Stimulated activated CD4-positive, alpha-beta T cell treated with anti-CD3 and anti-CD28 coated beads, Interleukin-4, amount 100 ng/mL, for 48 hours (primary cell): ENCODE results near the gene SPRR1B.
"Not testable (repeated sequence)": the region's sequence is repeated elsewhere in the genome, so short reads cannot be mapped to it uniquely, and the experiment has no call there.

Source experiments
- DNase-seq, 2 donors: peaks; one replicate each; pipeline ENCODE4 v3.0.0-alpha.2; 2020; ENCODE audit warnings: low read depth in 2 of 2

SPRR1B gene

DNA sequence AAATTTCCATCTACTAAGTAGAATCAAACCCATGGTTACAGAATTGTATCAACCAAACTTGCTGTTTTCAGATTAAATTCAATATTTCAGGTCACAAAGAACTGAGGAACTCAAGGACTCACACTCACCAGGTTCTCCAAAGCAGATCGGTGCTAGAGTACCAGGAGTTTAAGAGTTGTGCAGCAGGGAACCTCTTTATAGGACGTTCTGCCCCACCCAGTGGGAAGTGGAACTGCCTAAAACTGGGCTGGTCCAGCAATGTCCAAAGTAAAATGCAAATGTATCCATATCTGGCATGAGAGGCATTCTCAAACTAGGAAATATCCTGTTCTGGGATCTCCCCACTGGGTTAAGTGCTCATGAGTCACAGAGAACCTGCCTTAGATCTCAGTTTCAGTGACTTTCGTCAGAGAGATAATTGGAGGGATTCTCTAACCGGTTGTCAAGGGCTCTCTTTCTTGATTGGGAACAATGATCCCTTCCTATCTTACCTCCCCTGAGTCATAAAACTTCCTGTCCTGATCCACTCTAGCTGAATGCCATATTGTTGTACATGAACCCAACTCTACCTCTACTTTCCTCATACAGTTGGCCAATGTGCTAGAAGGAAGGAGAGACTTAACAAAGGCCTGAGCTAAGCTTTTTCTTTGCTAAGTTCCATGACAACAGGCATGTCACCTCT is 10.1 kb downstream of the SPRR1B start, which contains the start of gene SPRR2D:
Gene SPRR2D, minus strand, starts transcription at position 171 of the 682 bp plus-strand sequence. CDS start 774 bp downstream, outside the sequence.
- DNase-seq = no peak

DNA sequence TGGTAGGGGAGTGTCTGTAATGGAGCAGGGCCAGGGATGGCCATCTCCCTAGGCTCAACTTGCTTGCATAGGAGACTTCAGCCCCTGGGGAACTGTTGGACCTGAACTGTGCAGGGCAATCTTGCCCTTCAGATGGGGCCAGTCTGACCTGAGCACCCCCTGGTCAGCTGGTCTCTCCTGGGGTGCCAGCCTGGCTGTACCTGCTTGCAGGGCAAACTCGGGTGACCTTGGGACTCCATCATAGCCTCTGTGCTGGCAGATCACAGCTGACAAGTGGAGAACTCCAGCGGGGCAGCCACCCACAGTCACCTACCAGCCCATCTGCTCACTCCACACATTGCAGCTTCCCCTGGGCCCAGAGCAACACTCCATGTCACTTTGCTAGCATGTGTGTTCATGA is 18.2 kb downstream of the SPRR1B start:
- no peak for DNase-seq

DNA sequence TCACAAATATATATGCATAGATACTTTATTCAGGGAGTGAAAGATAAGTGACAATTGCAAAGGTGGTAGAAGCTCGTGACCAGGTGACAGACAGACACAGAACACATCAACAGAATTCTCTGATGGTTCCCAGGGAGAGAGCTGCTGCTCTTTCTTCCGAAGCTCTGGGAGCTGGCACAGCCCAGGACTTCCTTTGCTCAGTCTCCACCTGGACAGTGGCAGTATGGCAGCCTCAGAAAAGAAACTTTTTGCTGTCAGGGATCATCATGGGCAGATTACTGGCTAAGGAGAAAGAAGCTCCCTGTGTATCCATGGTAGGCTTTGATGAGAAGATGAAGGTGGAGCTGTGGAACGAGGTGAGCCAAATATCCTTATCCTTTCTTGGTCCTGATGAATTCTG is 25.1 kb downstream of the SPRR1B start:
- DNase-seq = not testable (repeated sequence)

DNA sequence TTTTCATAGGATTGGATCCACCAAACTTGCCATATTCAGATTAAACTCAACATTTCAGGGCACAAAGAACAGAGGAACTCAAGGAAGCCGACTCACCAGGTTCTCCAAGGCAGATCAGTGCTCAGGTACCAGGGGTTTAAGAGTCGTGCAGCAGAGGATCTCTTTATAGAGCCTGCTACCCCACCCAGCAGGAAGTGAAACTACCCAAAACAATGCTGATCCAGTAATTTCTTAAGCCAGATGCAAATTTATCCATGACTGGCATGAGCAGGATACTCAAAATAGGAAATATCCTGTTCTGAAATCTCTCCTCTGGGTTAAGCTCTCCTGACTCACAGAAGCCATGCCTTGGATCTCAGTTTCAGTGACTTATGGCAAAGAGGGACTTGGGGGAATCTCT is 26.4 kb downstream of the SPRR1B start, which contains the start of gene SPRR2A:
Gene SPRR2A, minus strand, starts transcription at position 138 of the 400 bp plus-strand sequence. CDS start 777 bp downstream, outside the sequence.
- no peak for DNase-seq

DNA sequence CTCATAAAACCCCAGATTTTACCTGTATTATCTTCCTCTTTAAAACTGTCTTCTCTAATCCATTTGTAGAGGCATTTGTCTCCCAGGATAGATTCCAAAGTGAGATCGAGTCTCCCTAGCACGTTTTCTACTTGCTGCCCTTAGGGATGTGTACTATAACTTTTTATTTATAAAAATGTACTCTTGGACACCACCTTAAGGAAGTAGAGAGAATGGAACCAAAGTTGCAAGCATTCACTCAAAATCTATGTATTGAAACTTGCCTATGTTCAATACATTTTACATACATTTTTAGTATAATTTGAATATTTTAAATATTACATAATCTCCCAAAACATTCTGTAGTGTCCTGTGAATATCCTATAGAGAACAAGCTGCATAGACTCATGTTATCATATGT is 27.2 kb downstream of the SPRR1B start:
- no peak for DNase-seq

DNA sequence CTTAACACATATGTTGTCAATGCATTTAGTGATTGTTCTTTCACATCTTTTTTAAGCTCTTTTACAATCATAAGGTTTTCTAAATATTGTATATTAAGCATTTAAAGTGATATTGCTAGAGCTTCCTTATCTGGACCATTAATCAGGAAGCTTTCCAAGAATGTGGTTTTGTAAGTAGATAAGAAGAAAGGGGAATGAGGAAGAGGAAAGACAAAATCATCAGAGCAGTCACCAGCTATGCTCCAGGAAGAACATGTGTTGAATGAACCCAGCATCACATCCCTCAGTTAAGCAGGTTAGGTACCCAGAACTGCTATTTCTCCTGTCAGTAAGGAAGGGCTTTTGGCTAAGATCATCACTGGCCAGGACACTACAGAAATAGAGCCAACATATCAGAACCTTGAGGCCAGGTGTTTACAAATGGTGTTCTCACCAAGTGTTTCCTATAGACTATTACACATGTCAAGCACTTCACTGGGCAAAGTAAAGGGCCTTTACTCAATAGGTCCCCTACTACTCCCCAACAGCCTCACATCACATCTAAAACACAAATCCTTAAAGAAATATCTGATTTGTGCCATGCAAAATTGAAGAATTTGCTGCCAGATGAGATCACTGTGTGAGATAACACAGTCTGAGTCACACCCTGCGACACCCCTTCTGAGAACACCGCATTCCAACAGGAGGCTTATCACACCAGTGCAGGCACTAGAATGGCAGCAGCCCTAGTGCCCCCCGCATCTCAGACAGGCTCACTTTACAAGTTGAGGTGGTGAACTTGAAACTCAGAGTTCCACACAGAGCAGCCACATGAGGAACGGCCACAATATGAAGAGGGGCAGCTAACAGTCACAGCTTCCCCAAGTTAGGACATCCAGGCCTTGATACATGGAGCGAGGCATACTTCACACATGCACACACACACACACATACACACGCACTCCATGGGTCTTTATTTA is 28.1 kb downstream of the SPRR1B start:
- no peak for DNase-seq

DNA sequence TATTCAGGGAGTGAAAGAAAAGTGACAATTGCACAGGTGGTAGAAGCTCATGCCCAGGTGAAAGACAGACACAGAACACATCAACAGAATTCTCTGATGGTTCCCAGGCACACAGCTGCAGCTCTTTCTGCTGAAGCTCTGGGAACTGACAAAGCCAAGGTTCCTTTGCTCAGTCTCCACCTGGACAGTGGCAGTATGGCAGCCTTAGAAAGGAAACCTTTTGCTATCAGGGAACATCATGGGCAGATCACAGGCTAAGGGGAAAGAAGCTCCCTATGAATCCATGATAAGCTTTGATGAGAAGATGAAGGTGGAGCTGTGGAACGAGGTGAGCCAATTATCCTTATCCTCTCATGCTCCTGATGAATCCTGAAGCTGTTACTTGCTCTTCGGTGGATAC is 39.2 kb downstream of the SPRR1B start:
- no peak for DNase-seq

DNA sequence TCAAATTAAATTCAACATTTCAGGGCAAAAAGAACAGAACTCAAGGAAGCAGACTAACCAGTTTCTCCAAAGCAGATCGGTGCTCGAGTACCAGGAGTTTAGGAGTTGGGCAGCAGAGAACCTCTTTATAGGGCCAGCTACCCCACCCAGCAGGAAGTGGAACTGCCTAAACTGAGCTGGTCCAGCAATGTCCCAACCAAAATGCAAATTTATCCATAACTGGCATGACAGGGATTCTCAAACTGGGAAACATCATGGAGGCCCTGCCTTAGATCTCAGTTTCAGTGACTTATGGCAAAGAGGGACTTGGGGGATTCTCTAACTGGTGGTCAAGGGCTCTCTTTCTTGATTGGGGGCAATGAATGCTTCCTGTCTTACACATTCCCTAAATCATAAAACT is 40.5 kb downstream of the SPRR1B start, which contains the start of gene SPRR2B:
Gene SPRR2B, minus strand, starts transcription at position 101 of the 400 bp plus-strand sequence. CDS start 772 bp downstream, outside the sequence.
- DNase-seq = no peak

DNA sequence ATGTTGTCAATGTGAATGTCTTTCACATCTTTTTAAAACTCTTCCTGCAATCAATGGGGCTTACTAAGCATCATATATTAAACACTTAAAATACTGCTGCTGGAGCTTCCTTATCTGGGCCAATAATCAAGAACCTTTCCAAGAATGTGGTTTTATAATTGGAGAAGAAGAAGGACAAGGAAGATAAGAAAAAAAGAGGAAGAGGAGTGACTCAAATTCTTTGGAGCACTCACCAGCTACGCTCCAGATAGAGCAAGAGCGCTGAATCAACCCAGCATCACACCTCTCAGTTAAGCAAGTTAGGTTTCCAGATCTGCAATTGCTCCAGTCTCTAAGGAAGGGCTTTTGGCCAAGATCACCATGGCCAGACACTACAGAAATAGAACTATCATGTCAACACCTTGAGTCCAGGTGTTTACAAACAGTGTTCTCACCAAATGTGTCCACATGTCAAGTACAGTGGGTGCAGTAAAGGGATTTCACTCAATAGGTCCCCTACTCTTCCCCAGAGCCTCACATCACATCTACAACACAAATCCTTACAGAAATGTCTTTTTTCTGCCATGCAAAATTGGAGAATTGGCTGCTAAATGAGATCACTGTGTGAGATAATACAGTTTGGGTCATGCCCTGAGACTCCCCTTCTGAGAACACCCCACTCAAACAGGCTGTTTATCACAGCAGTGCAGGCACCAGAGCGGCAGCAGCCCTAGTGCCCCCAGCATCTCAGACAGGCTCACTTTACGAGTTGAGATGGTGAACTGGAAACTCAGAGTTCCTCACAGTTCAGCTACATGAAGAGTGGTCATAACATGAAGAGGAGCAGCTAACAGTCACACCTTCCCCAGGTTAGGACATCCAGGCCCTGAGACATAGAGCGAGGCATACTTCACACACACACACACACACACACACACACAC is 42.1 kb downstream of the SPRR1B start:
- no peak for DNase-seq

DNA sequence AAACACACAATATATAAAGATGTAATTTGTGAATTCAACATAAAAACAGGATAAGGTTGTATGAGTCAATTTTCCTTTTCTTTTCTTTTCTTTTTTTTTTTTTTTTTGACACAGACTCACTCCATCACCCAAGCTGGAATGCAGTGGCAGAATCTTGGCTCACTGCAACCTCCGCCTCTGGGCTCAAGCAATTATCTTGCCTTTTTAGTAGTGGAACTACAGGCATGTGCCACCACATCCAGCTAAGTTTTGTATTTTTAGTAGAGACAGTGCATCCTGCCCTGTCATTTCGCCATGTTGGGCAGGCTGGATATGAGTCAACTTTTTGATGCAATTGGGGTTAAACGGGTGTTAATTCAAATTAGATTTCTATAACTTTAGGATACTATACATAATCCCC is 50.7 kb downstream of the SPRR1B start:
- no peak for DNase-seq
